Spleen (tissue), 11 donors: ENCODE results near the gene HPDL. TPM values are rescaled to one million over a fixed set of nuclear protein-coding genes. Genes with fewer than 3 reads are reported as not detected.
"Not testable (repeated sequence)": the region's sequence is repeated elsewhere in the genome, so short reads cannot be mapped to it uniquely, and the experiment has no call there.

Experiments
- DNase-seq: peaks from one replicate; pipeline ENCODE4 v3.0.0-alpha.2; 2020
- H3K27ac ChIP-seq, 8 donors: fragments of 200-600 bp; sonication (generic) in 7 of 8; 1 replicate in 4 of 8; 2 replicates in 4 of 8; pipeline versions ENCODE4 v1.5.0 to v1.8.0; 2016 to 2021; ENCODE audit warnings: inconsistent platforms in 4 of 8, mild to moderate bottlenecking in 4 of 8, moderate library complexity in 1 of 8
- H3K27me3 ChIP-seq, 7 donors: fragments of 200-600 bp; sonication (generic) in 6 of 7; replicated peaks in 1 of 7; 1 replicate in 4 of 7; 2 replicates in 3 of 7; pipeline versions ENCODE4 v1.5.0 to v1.8.0; 2016 to 2021; ENCODE audit warnings: inconsistent platforms in 3 of 7, mild to moderate bottlenecking in 1 of 7
- H3K36me3 ChIP-seq, 6 donors: fragments of 200-600 bp; sonication (generic) in 5 of 6; 1 replicate in 4 of 6; 2 replicates in 2 of 6; pipeline versions ENCODE4 v1.5.0 to v1.8.0; 2016 to 2021; ENCODE audit warnings: inconsistent platforms in 2 of 6
- H3K4me1 ChIP-seq, 6 donors: fragments of 200-600 bp; sonication (generic) in 5 of 6; 1 replicate in 3 of 6; 2 replicates in 3 of 6; pipeline versions ENCODE4 v1.5.0 to v1.8.0; 2016 to 2021; ENCODE audit warnings: inconsistent platforms in 3 of 6
- H3K4me3 ChIP-seq, 8 donors: fragments of 200-600 bp; sonication (generic) in 7 of 8; 1 replicate in 4 of 8; 2 replicates in 4 of 8; pipeline versions ENCODE4 v1.5.0 to v1.8.0; 2016 to 2021; ENCODE audit warnings: inconsistent platforms in 4 of 8, mild to moderate bottlenecking in 4 of 8, moderate library complexity in 2 of 8
- H3K9me3 ChIP-seq, 8 donors: fragments of 200-600 bp; sonication (generic) in 7 of 8; 1 replicate in 4 of 8; 2 replicates in 4 of 8; pipeline versions ENCODE4 v1.5.0 to v1.8.0; 2016 to 2021; ENCODE audit warnings: inconsistent platforms in 4 of 8
- POLR2A ChIP-seq, 3 donors: fragments of 450-650 bp; IDR thresholded peaks; one replicate each; pipeline ENCODE4 v1.5.1; 2017; ENCODE audit warnings: antibody characterized with exemption in 3 of 3, mild to moderate bottlenecking in 1 of 3
- POLR2AphosphoS5 ChIP-seq, 3 donors: sonication (generic); formaldehyde crosslinking; IDR thresholded peaks; one replicate each; pipeline ENCODE4 v1.5.1; 2017; ENCODE audit warnings: antibody characterized with exemption in 3 of 3
- WGBS, 5 donors: extraction: QIAGEN DNeasy Blood & Tissue Kit in 3 of 5; methylation state at CpG; one replicate each; pipeline versions ENCODE4 v1.1.5 to v1.1.7; 2013 to 2018; 5-methylcytosine and 5-hydroxymethylcytosine counted together
- intact Hi-C: fragments of 100-400 bp; cut with DNase I; formaldehyde crosslinking; loops from one replicate; pipeline ENCODE4 v1.15.0; 2023; ENCODE audit warnings: low total_unique reads
- polyA plus RNA-seq, 3 donors: library from polyadenylated mRNA; stranded (reverse); fragments of 200-250 nt; gene quantifications; one replicate each; pipeline ENCODE4 v1.2.1, GENCODE V29; 2013
- total RNA-seq, 7 donors: library from RNA; depleted of rRNA in 3 of 7; stranded (reverse); fragments of >200 nt in 3 of 7; fragmentation: NEBNext Ultra II Directional in 4 of 7; extraction: Animal tissue kit (Norgen Biotek cat#: 25700) in 4 of 7; gene quantifications; one replicate each; pipeline versions ENCODE4 v1.1.0 to v1.2.1, GENCODE V29; 2016 to 2021
- TF ChIP-seq, protein P1 (sequence below), 11 experiments: fragments of 200-600 bp in 7 of 11; fragments of 450-650 bp in 4 of 11; sonication (generic) in 4 of 11; IDR thresholded peaks in 8 of 11; conservative IDR thresholded peaks in 3 of 11; 1 replicate in 7 of 11; 2 replicates in 4 of 11; pipeline versions ENCODE4 v1.4.0 to v1.8.0; 2016 to 2021; ENCODE audit warnings: antibody characterized with exemption in 11 of 11, inconsistent platforms in 4 of 11, mild to moderate bottlenecking in 1 of 11
- donor health status: healthy with polysubstance abuse.
- donor health status: DM: no; HTN: no; CAD: no; lungs with moderate emphysema.
- donor health status: DM: no; HTN: no; CAD: no.
- donor health status: Bipolar disorder and iron deficiency.
- donor health status: healthy.
- donor health status: DM: no; HTN: no; CAD: no.
- donor health status: DM: yes; HTN: yes; CAD: no.

HPDL gene
- total and polyA plus RNA-seq, 10 donors = 0.73 to 4.6 (median 2.4) TPM

DNA sequence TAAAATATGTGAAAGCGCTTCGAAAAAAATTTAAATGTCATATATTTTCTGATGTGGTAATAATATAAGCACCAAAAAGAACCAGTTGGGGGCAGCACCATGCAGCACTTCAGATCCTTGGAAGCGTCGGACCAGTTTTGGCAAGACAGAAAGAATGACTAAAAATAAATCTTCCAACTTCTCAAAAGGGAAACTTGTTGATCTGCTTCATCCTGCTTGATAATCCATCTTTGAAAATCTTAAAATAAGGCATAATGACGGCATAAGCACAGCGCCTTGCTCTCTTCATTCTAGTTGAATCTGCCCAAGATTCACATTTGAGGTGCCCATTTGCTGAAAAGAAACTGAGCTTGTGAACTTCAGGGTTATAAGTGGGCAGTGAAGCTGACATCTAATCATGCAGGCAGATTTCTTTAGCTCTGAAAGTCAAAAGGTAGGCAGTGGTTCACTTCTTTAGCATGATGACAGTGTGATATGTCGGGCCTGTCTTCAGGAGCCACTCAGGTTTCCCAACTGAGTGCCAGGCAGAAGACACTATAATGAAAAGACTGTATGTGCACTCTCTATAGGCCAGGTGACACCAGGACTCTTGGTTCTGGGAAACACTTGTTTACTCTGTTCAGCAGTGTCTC is 33.3 kb downstream of the HPDL start:
- intact Hi-C loops = loop anchor here (5.0 to 10.0 kb wide), 2 partner anchors 132 to 215 kb away; partner anchors contain the start of gene TESK2
- Histone ChIP-seq H3K4me1 (peaks cover 14 to 24% (median 20%) of the 10 kb centered on the region in 6 donors), H3K4me3 (peak overlapping the region in 1 of 8 donors; percentile 25), H3K27me3 (no peaks in the 10 kb centered on the region), H3K9me3 (no peaks in the 10 kb centered on the region), H3K36me3 (peaks cover 0 to 2% (median 0%) of the 10 kb centered on the region in 6 donors), H3K27ac (peak overlapping the region; percentile 55 to 81 (median 74))
- 26 to 32% (median 31%) methylated on average over 7 of the region's 7 CpGs for WGBS, 5 donors
- DNase-seq = no peak
- TF ChIP-seq, protein P1, sequence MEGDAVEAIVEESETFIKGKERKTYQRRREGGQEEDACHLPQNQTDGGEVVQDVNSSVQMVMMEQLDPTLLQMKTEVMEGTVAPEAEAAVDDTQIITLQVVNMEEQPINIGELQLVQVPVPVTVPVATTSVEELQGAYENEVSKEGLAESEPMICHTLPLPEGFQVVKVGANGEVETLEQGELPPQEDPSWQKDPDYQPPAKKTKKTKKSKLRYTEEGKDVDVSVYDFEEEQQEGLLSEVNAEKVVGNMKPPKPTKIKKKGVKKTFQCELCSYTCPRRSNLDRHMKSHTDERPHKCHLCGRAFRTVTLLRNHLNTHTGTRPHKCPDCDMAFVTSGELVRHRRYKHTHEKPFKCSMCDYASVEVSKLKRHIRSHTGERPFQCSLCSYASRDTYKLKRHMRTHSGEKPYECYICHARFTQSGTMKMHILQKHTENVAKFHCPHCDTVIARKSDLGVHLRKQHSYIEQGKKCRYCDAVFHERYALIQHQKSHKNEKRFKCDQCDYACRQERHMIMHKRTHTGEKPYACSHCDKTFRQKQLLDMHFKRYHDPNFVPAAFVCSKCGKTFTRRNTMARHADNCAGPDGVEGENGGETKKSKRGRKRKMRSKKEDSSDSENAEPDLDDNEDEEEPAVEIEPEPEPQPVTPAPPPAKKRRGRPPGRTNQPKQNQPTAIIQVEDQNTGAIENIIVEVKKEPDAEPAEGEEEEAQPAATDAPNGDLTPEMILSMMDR (IDR thresholded peaks at IDR 0.05 in 8 of 11, conservative IDR thresholded peaks at IDR 0.05 in 3 of 11) = peak; percentile 33 to 76 (median 64)
- TF ChIP-seq POLR2A (IDR thresholded peaks at IDR 0.05) (no peak), POLR2AphosphoS5 (IDR thresholded peaks at IDR 0.05) (no peak)

DNA sequence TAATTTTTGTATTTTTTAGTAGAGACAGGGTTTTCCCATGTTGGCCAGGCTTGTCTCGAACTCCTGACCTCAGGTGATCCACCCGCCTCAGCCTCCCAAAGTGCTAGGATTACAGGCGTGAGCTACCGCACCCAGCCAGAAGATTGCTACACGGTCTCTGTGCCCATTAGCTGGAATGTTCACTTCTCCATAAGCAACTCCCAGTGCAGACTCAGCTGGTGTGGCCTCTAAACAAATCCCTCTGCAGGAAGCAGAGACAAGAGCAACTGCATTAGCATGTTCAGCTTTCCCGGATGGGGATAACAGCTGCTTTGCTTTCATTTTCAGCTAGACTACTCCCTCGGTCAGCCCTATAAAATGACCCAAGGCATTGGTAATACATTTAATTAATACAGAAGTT is 34.3 kb downstream of the HPDL start:
- not testable (repeated sequence) for H3K36me3 ChIP-seq, H3K9me3 ChIP-seq, H3K27me3 ChIP-seq, DNase-seq
- Histone ChIP-seq H3K4me1 (peaks cover 14 to 24% (median 20%) of the 10 kb centered on the region in 6 donors), H3K27ac (peak overlapping the region; percentile 55 to 81 (median 74)), H3K4me3 (peak overlapping the region in 3 of 8 donors; percentile 9 to 48 (median 16))
- peak in 2 of 3 donors; percentile 26 to 34 for TF ChIP-seq POLR2AphosphoS5 (IDR thresholded peaks at IDR 0.05)
- TF ChIP-seq, protein P1 (IDR thresholded peaks at IDR 0.05 in 8 of 11, conservative IDR thresholded peaks at IDR 0.05 in 3 of 11) = peak in 1 of 11 experiments; percentile 18
- WGBS, 5 donors = 45 to 64% (median 50%) methylated on average over 7 of the region's 7 CpGs
- intact Hi-C loops = loop anchor here (5.0 kb wide), 1 partner anchor 131 kb away; the partner anchor contains the start of gene TESK2

DNA sequence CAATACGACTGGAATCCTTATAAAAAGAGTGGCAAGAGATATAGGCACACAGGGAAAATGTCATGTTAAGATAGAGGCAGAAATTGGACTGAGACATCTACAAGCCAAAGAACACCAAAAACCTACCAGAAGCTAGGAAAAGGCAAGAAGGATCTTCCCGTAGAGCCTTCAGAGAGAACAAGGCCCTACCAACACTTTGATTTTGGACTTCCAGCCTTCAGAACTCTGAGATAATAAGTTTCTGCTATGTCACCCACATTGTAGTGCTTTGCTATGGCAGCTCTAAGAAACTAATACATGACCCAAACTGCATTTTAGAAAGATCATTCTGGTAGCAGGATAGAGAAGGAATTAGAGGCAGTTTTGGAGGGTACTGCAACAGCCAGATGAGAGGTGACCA is 37.6 kb downstream of the HPDL start:
- WGBS, 5 donors = 89 to 98% (median 95%) methylated on average over 2 of the region's 2 CpGs
- TF ChIP-seq POLR2AphosphoS5 (IDR thresholded peaks at IDR 0.05) (no peak), POLR2A (IDR thresholded peaks at IDR 0.05) (no peak)
- TF ChIP-seq, protein P1 (IDR thresholded peaks at IDR 0.05 in 8 of 11, conservative IDR thresholded peaks at IDR 0.05 in 3 of 11) = no peak
- no peaks in the 10 kb centered on the region for H3K27me3 ChIP-seq
- H3K36me3 ChIP-seq = no peaks in the 10 kb centered on the region
- DNase-seq = no peak
- H3K9me3 ChIP-seq = no peaks in the 10 kb centered on the region
- no peak overlapping the region for H3K4me3 ChIP-seq
- peaks cover 14 to 24% (median 20%) of the 10 kb centered on the region in 6 donors for H3K4me1 ChIP-seq
- intact Hi-C loops = loop anchor here (5.0 kb wide), 1 partner anchor 128 kb away; the partner anchor contains the start of gene TESK2
- no peak overlapping the region for H3K27ac ChIP-seq

DNA sequence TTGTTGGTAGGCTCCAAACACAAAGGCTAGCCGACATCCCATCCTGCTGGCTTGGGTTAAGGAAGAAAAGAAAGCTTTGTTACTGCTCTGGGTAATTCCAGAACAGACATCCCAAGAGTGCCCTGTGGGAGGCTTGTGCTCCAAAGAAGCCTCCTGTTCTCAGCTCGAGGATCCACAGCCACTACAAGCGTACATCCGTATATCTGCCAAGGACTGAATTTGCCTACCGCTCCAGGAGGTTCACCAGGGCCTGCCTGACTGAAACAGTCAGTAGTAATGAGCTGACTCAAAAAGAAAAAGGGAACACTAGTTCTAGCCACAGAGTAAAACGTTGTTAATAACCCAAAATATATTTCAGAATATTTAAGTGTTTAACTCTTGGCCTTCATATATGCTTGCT is 38.4 kb downstream of the HPDL start:
- no peak overlapping the region for H3K27ac ChIP-seq
- 76 to 84% (median 83%) methylated on average over 6 of the region's 6 CpGs for WGBS, 5 donors
- no peaks in the 10 kb centered on the region for H3K27me3 ChIP-seq
- intact Hi-C loops = no loop called here
- H3K36me3 ChIP-seq = no peaks in the 10 kb centered on the region
- no peak for DNase-seq
- H3K4me3 ChIP-seq = no peak overlapping the region
- H3K9me3 ChIP-seq = no peaks in the 10 kb centered on the region
- no peak for TF ChIP-seq POLR2A (IDR thresholded peaks at IDR 0.05)
- TF ChIP-seq, protein P1 (IDR thresholded peaks at IDR 0.05 in 8 of 11, conservative IDR thresholded peaks at IDR 0.05 in 3 of 11) = no peak
- H3K4me1 ChIP-seq = peaks cover 10 to 17% (median 15%) of the 10 kb centered on the region in 6 donors
